Esophagus squamous epithelium (tissue), 4 donors: ENCODE results near the gene FGF5.

Experiments
- POLR2A ChIP-seq, 4 donors: fragments of 450-650 bp; IDR thresholded peaks; one replicate each; pipeline ENCODE4 v1.6.1; 2017; ENCODE audit warnings: antibody characterized with exemption in 4 of 4, mild to moderate bottlenecking in 4 of 4, moderate library complexity in 3 of 4
- TF ChIP-seq, protein P1 (sequence below), 6 experiments: fragments of 450-650 bp in 4 of 6; fragments of 200-600 bp in 2 of 6; sonication (generic) in 2 of 6; IDR thresholded peaks; one replicate each; pipeline ENCODE4 v1.5.1; 2016 to 2019; ENCODE audit warnings: antibody characterized with exemption in 6 of 6, mild to moderate bottlenecking in 4 of 6, moderate library complexity in 4 of 6

DNA sequence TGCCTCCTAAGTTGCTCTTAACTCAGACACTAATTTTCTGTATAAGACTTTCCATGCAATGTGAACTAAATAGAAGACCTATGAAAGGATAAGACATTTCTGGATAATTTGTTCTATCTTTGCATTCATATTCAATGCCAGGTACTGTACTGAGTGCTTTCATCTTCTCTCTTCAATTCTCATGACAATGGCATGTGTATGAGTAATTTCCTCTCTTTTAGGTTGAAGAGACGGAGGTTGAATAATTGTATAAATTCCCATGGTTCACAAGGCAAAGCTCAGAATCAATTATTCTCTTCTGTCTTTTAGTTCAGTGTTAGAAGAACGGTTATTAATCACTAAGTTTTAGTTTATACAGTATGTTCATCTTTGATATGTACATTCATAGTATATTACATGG, 39.8 kb downstream of the FGF5 start:
- TF ChIP-seq, protein P1, sequence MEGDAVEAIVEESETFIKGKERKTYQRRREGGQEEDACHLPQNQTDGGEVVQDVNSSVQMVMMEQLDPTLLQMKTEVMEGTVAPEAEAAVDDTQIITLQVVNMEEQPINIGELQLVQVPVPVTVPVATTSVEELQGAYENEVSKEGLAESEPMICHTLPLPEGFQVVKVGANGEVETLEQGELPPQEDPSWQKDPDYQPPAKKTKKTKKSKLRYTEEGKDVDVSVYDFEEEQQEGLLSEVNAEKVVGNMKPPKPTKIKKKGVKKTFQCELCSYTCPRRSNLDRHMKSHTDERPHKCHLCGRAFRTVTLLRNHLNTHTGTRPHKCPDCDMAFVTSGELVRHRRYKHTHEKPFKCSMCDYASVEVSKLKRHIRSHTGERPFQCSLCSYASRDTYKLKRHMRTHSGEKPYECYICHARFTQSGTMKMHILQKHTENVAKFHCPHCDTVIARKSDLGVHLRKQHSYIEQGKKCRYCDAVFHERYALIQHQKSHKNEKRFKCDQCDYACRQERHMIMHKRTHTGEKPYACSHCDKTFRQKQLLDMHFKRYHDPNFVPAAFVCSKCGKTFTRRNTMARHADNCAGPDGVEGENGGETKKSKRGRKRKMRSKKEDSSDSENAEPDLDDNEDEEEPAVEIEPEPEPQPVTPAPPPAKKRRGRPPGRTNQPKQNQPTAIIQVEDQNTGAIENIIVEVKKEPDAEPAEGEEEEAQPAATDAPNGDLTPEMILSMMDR (IDR thresholded peaks at IDR 0.05): no peak
- TF ChIP-seq POLR2A (IDR thresholded peaks at IDR 0.05): no peak
